HEK293 (cell line): ENCODE results near the gene MYH13.

ENCODE experiments used
- CTCF ChIP-seq: fragments of 450-650 bp; formaldehyde crosslinking; IDR thresholded peaks from 2 replicates; pipeline ENCODE4 v1.5.1; 2016; ENCODE audit warnings: missing biosample characterization, missing genetic modification characterization
- ZBTB49 ChIP-seq: fragments of 450-650 bp; formaldehyde crosslinking; IDR thresholded peaks from 2 replicates; pipeline ENCODE4 v1.5.1; 2016; ENCODE audit warnings: missing biosample characterization, missing genetic modification characterization, low read depth
- ZNF155 ChIP-seq: fragments of 450-650 bp; formaldehyde crosslinking; IDR thresholded peaks from 2 replicates; pipeline ENCODE4 v1.5.1; 2016; ENCODE audit warnings: missing biosample characterization, missing genetic modification characterization
- ZNF169 ChIP-seq: fragments of 450-650 bp; formaldehyde crosslinking; IDR thresholded peaks from 2 replicates; pipeline ENCODE4 v1.5.1; 2016; ENCODE audit warnings: missing biosample characterization, missing genetic modification characterization
- ZNF274 ChIP-seq, 2 experiments: fragments of 200-500 bp in 1 of 2; fragments of 450-650 bp in 1 of 2; sonication (Bioruptor generic) in 1 of 2; formaldehyde crosslinking in 1 of 2; IDR thresholded peaks; 2 replicates each; pipeline versions ENCODE4 v1.5.1 to v1.6.1; 2014 to 2016; ENCODE audit warnings: borderline replicate concordance in 1 of 2, inconsistent platforms in 1 of 2, low read length in 1 of 2, missing biosample characterization in 1 of 2, missing genetic modification characterization in 1 of 2
- ZNF362 ChIP-seq: fragments of 450-650 bp; formaldehyde crosslinking; IDR thresholded peaks from 2 replicates; pipeline ENCODE4 v1.5.1; 2016; ENCODE audit warnings: missing biosample characterization, missing genetic modification characterization

GRCh38 chr17:10262451-10262850, 110.4 kb downstream of the MYH13 start:
- TF ChIP-seq ZNF362 (tag by site-specific recombination) = no peak
- no peak for TF ChIP-seq ZNF274 (IDR thresholded peaks at IDR 0.05; ENCODE audit: low read length)
- TF ChIP-seq ZNF274 (tag by site-specific recombination; IDR thresholded peaks at IDR 0.05; ENCODE audit: borderline replicate concordance) = no peak
- TF ChIP-seq CTCF (tag by site-specific recombination) = no peak
- no peak for TF ChIP-seq ZNF155
- no peak for TF ChIP-seq ZNF169 (tag by site-specific recombination)
- no peak for TF ChIP-seq ZBTB49
